Liver (tissue), 9 donors: Measurements from ENCODE around the gene AP5S1. TPM values are rescaled to one million over a fixed set of nuclear protein-coding genes. Genes with fewer than 3 reads are reported as not detected.

Experiments
- DNase-seq: peaks from one replicate; pipeline ENCODE4 v3.0.0-alpha.2; 2017; ENCODE audit warnings: low spot score
- H3K27ac ChIP-seq, 2 donors: one replicate each; pipeline ENCODE4 v1.7.0; 2013; ENCODE audit warnings: inconsistent platforms in 2 of 2, low read length in 2 of 2, control low read depth in 1 of 2, low read depth in 1 of 2, mild to moderate bottlenecking in 1 of 2
- H3K27me3 ChIP-seq, 4 donors: one replicate each; pipeline versions ENCODE4 v1.6.1 to v1.7.0; 2013; ENCODE audit warnings: low read length in 3 of 4, inconsistent platforms in 1 of 4, mild to moderate bottlenecking in 1 of 4, moderate library complexity in 1 of 4; ENCODE audit not compliant: control insufficient read depth in 4 of 4, insufficient read depth in 4 of 4
- H3K36me3 ChIP-seq, 4 donors: one replicate each; pipeline versions ENCODE4 v1.6.1 to v1.7.0; 2013; ENCODE audit warnings: low read length in 3 of 4, mild to moderate bottlenecking in 3 of 4, low read depth in 1 of 4, moderate library complexity in 1 of 4; ENCODE audit not compliant: control insufficient read depth in 4 of 4, insufficient read depth in 3 of 4
- H3K4me1 ChIP-seq, 4 donors: one replicate each; pipeline versions ENCODE4 v1.6.1 to v1.7.0; 2013; ENCODE audit warnings: low read length in 3 of 4, mild to moderate bottlenecking in 3 of 4, moderate library complexity in 1 of 4; ENCODE audit not compliant: control insufficient read depth in 4 of 4, insufficient read depth in 4 of 4
- H3K4me3 ChIP-seq, 3 donors: one replicate each; pipeline versions ENCODE4 v1.6.1 to v1.7.0; 2013; ENCODE audit warnings: low read length in 3 of 3, control low read depth in 1 of 3, low read depth in 1 of 3, mild to moderate bottlenecking in 1 of 3
- H3K9ac ChIP-seq, 2 donors: one replicate each; pipeline ENCODE4 v1.7.0; 2013; ENCODE audit warnings: low read length in 2 of 2, mild to moderate bottlenecking in 2 of 2, moderate library complexity in 2 of 2, control low read depth in 1 of 2, low read depth in 1 of 2
- H3K9me3 ChIP-seq, 4 donors: one replicate each; pipeline versions ENCODE4 v1.6.1 to v1.7.0; 2013; ENCODE audit warnings: low read length in 3 of 4; ENCODE audit not compliant: control insufficient read depth in 4 of 4
- ATF3 ChIP-seq: IDR thresholded peaks from 2 replicates; pipeline ENCODE4 v1.6.1; 2016; ENCODE audit warnings: antibody characterized with exemption
- CTCF ChIP-seq: fragments of 150-350 bp; IDR thresholded peaks from 2 replicates; pipeline ENCODE4 v1.5.1; 2017; ENCODE audit warnings: improper control_type of control experiment, low read depth, low read length; ENCODE audit not compliant: missing input control
- EGR1 ChIP-seq, 2 donors: IDR thresholded peaks; 2 replicates each; pipeline ENCODE4 v1.6.1; 2016 to 2018; ENCODE audit warnings: antibody characterized with exemption in 2 of 2, low read depth in 2 of 2
- FOXA1 ChIP-seq: IDR thresholded peaks from 2 replicates; pipeline ENCODE4 v1.6.1; 2016; ENCODE audit warnings: antibody characterized with exemption
- FOXA2 ChIP-seq: IDR thresholded peaks from 2 replicates; pipeline ENCODE4 v1.6.1; 2016; ENCODE audit warnings: antibody characterized with exemption
- GABPA ChIP-seq, 2 donors: IDR thresholded peaks in 1 of 2; conservative IDR thresholded peaks in 1 of 2; 2 replicates each; pipeline ENCODE4 v1.6.1; 2016; ENCODE audit warnings: antibody characterized with exemption in 2 of 2, mild to moderate bottlenecking in 1 of 2, moderate library complexity in 1 of 2
- HNF4A ChIP-seq, 2 donors: conservative IDR thresholded peaks; 2 replicates each; pipeline ENCODE4 v1.6.1; 2016; ENCODE audit warnings: antibody characterized with exemption in 2 of 2, mild to moderate bottlenecking in 2 of 2
- HNF4G ChIP-seq: IDR thresholded peaks from 2 replicates; pipeline ENCODE4 v1.6.1; 2016; ENCODE audit warnings: antibody characterized with exemption
- JUND ChIP-seq, 2 donors: IDR thresholded peaks; 2 replicates each; pipeline ENCODE4 v1.6.1; 2016; ENCODE audit warnings: antibody characterized with exemption in 2 of 2
- MAX ChIP-seq: IDR thresholded peaks from 2 replicates; pipeline ENCODE4 v1.6.1; 2016; ENCODE audit warnings: antibody characterized with exemption
- NR2F2 ChIP-seq: IDR thresholded peaks from 2 replicates; pipeline ENCODE4 v1.6.1; 2016; ENCODE audit warnings: antibody characterized with exemption
- RAD21 ChIP-seq, 2 donors: IDR thresholded peaks; 2 replicates each; pipeline ENCODE4 v1.6.1; 2016; ENCODE audit warnings: antibody characterized with exemption in 2 of 2, mild to moderate bottlenecking in 2 of 2
- REST ChIP-seq: IDR thresholded peaks from 2 replicates; pipeline ENCODE4 v1.6.1; 2016; ENCODE audit warnings: antibody characterized with exemption, mild to moderate bottlenecking
- RXRA ChIP-seq, 2 donors: IDR thresholded peaks; 2 replicates each; pipeline ENCODE4 v1.6.1; 2017 to 2018; ENCODE audit warnings: antibody characterized with exemption in 2 of 2, mild to moderate bottlenecking in 1 of 2
- SP1 ChIP-seq: IDR thresholded peaks from 2 replicates; pipeline ENCODE4 v1.6.1; 2018; ENCODE audit warnings: antibody characterized with exemption, mild to moderate bottlenecking
- TAF1 ChIP-seq: conservative IDR thresholded peaks from 2 replicates; pipeline ENCODE4 v1.6.1; 2016; ENCODE audit warnings: antibody characterized with exemption, mild to moderate bottlenecking
- YY1 ChIP-seq: IDR thresholded peaks from 2 replicates; pipeline ENCODE4 v1.6.1; 2016; ENCODE audit warnings: antibody characterized with exemption, mild to moderate bottlenecking
- ZBTB33 ChIP-seq: IDR thresholded peaks from 2 replicates; pipeline ENCODE4 v1.6.1; 2016; ENCODE audit warnings: antibody characterized with exemption
- WGBS: extraction: QIAGEN DNeasy Blood & Tissue Kit; methylation state at CpG from one replicate; pipeline ENCODE4 v1.1.7; 2013; 5-methylcytosine and 5-hydroxymethylcytosine counted together
- polyA plus RNA-seq, 2 donors: library from polyadenylated mRNA; stranded (reverse) in 1 of 2; unstranded in 1 of 2; fragments of 200-250 nt in 1 of 2; fragments of >200 nt in 1 of 2; fragmentation: Nextera tagmentation in 1 of 2; extraction: Ambion mirVana in 1 of 2; gene quantifications; one replicate each; pipeline versions ENCODE4 v1.2.1 to v1.2.3, GENCODE V29; 2013 to 2015
- total RNA-seq, 2 donors: library from RNA; depleted of rRNA; stranded (reverse); fragments of >200 nt; gene quantifications; one replicate each; pipeline ENCODE4 v1.2.3, GENCODE V29; 2014
- donor health status: healthy.
- donor health status: healthy.
- donor health status: healthy.
- donor health status: healthy.
- donor health status: healthy.

AP5S1 gene
- total and polyA plus RNA-seq, 4 donors: 9.1 to 14.5 (median 11.1) TPM

- H3K4me1 ChIP-seq: peaks cover 10 to 30% (median 22%) of the 10 kb centered on the region in 4 donors
- 3% methylated on average over 69 of the region's 69 CpGs for WGBS
These were observed 24.6 kb upstream of the AP5S1 start, which contains the start of gene CDC25B for GRCh38 chr20:3795511-3796468. Gene CDC25B, plus strand, starts transcription at chr20:3796310. Its CDS starts 222 bp downstream, at chr20:3796532.

More at GRCh38 chr20:3795511-3796468, 24.6 kb upstream of the AP5S1 start, which contains the start of gene CDC25B:
- Histone ChIP-seq H3K4me3 (peak within 1 kb of the TSS; percentile 57 to 74 (median 67)), H3K9me3 (no peaks in the 10 kb centered on the region), H3K9ac (peak within 1 kb of the TSS; percentile 71 to 75), H3K27me3 (no peaks in the 10 kb centered on the region), H3K36me3 (peaks cover 0 to 2% (median 0%) of the 10 kb centered on the region in 4 donors), H3K27ac (peak within 1 kb of the TSS; percentile 94 to 98)
- DNase-seq: peak; percentile 89
- TF ChIP-seq HNF4A (conservative IDR thresholded peaks at IDR 0.05): peak in 1 of 2 donors; percentile 17
- no peak for TF ChIP-seq HNF4G
- TF ChIP-seq MAX: peak; percentile 33
- peak; percentile 22 to 42 for TF ChIP-seq RAD21 (IDR thresholded peaks at IDR 0.05)
- peak in 1 of 2 donors; percentile 16 for TF ChIP-seq JUND (IDR thresholded peaks at IDR 0.05)
- peak; percentile 61 for TF ChIP-seq NR2F2
- TF ChIP-seq RXRA (IDR thresholded peaks at IDR 0.05): peak; percentile 32 to 71
- TF ChIP-seq ATF3: peak; percentile 35
- TF ChIP-seq ZBTB33: peak; percentile 55
- TF ChIP-seq GABPA (IDR thresholded peaks at IDR 0.05 in 1 of 2, conservative IDR thresholded peaks at IDR 0.05 in 1 of 2): peak in 1 of 2 donors; percentile 33
- peak; percentile 32 to 35 for TF ChIP-seq EGR1 (IDR thresholded peaks at IDR 0.05; ENCODE audit: low read depth in 2 of 2)
- TF ChIP-seq FOXA1: no peak
- no peak for TF ChIP-seq TAF1
- peak; percentile 56 for TF ChIP-seq REST
- peak; percentile 36 for TF ChIP-seq SP1
- no peak for TF ChIP-seq FOXA2
- peak; percentile 64 for TF ChIP-seq YY1
- TF ChIP-seq CTCF: peak; percentile 44
